Left renal pelvis (tissue), 4 donors: ENCODE results near the gene DGCR8. TPM values are rescaled to one million over a fixed set of nuclear protein-coding genes. Genes with fewer than 3 reads are reported as not detected.
"Not testable (repeated sequence)": the region's sequence is repeated elsewhere in the genome, so short reads cannot be mapped to it uniquely, and the experiment has no call there.

Experiments used
- DNase-seq, 4 donors: peaks; one replicate each; pipeline ENCODE4 v3.0.0-alpha.2; 2013; ENCODE audit warnings: low read depth in 4 of 4, low spot score in 3 of 4
- polyA plus RNA-seq, 4 donors: library from polyadenylated mRNA; unstranded; fragments of 120-200 nt; gene quantifications; one replicate each; pipeline ENCODE4 v1.2.1, GENCODE V29; 2013; ENCODE audit not compliant: insufficient read length in 4 of 4

DGCR8 gene
- polyA plus RNA-seq, 4 donors, result 29.6 to 62.1 (median 44.5) TPM

- DNase-seq, result no peak
Measured at GRCh38 chr22:20065896-20066616, 14.0 kb upstream of the DGCR8 start.

- no peak for DNase-seq
Measured at GRCh38 chr22:20066617-20067383, 13.2 kb upstream of the DGCR8 start.

DNA sequence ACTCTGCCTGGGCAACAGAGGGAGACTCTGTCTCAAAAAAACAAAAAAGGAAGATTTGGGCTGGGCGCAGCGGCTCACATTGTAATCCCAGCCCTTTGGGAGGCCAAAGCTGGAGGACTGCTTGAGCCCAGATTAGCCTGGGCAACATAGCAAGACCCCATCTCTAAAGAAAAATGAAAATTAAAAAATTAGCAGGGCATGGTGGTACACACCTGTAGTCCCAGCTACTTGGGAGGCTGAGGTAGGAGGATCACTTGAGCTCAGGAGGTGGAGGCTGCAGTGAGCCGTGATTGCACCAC lies 12.7 kb upstream of the DGCR8 start:
- not testable (repeated sequence) for DNase-seq

DNA sequence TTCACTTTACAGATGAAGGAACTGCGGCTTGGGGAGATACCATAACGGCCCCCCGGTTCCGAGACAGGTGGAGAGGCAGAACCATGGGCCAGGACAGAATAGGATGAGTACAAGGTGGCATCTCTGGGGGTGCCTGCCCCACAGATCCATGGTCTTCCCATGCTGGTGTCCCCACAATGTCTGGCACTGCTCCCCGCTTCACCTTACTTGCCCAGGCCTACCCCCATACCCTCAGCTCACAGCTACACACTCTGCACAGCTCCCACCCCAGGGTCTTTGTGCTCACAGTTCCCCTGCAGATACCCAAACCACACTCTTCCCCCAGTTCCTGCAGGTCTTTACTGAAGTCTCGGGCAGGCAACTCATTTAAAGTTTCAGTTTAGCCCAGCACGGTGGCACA lies 11.4 kb upstream of the DGCR8 start:
- no peak for DNase-seq

DNA sequence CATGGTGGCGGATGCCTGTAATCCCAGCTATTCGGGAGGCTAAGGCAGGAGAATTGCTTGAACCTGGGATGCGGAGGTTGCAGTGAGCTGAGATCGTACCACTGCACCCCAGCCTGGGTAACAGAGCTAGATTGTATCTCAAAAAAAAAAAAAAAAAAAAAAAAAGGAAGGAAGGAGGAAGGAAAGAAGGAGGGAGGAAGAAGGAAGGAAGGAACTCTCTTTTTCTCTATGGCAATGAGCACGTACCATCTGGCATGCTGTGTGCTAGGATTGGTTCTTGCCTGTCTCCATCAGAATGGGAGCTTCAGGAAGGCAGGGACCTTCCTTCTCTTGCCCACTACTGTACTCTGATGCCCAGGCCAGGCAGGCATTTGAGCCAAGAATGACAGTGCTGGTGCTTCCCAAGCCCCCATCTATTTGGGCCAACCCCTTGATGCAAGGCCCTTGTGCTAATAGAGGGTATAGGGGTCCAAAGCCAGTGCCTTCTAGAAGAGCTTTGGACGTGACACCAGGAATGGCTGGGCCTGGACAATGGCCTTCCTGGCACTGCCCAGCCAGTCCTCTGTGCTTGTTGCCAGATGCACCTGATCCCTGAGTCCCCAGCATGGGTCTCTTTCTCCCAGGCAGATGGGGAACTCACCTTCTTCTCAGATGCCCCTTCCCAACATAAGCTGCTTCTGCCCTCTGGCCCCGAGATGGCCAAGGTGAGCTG lies 10.6 kb upstream of the DGCR8 start:
- no peak for DNase-seq

DNA sequence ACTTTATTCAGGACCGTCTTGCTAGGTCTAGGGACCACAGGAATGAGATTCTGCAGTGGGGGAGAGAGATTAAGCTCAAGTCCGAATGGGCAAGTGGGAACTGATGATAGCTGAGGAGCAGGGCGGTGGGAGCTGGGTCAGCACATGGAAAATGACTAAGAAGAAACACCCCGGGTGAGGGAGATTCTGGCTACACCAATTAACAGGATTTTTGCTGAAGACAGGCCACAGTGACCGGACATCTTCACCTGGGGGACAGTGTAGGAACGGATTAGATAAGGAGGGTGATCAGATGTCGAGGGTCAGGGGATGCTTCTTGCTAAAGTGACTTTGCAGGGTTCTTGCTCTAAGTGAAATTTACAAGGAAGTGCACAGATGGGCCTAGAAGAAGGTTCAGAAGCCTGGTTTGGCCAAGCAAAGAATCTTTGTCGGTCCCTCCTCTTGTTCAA lies 8.5 kb upstream of the DGCR8 start:
- DNase-seq, result no peak

DNA sequence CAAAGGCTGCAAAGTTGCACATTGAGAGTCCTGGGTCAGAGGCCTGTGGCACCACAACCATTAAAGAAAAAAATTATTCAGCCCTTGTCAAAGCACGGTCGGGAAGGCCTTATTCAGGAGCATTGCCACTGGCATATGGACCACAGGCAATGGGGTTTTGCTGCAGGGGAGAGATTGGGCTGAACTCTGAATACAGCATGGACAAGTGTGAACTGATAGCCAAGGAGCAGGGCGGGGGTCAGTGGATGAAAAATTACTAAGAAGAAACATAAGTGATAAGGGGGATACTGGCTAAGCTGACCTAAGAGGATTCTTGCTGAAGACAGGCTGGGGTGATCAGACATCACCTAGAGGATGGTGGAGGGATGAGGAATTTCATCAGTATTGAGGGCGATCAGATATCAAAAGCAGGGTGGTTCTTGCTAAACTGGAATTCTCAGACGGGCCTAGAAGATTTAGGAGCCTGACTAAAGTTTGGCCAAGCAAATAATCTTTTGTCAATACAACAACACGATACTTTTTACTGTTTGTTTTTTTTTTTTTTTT lies 3.3 kb upstream of the DGCR8 start:
- no peak for DNase-seq

DNA sequence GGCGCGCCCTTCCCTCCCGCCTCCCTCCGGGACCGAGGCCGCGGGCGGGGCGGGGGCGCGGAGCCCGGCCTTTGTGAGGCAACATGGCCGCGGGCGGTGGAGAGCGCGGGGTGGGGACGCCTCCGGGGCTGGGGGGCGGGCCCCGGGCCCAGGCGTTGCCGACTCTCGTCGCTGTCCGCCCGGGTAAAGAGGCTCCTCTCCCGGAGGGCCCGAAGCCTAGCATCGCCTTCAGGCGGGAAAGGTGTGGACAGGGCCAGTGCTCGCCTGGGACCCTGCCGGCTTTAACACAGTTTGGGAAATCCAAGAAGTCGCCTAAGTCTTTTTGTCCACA lies 369 bp downstream of the DGCR8 start:
- peak in 1 of 4 donors; percentile 8 for DNase-seq

DNA sequence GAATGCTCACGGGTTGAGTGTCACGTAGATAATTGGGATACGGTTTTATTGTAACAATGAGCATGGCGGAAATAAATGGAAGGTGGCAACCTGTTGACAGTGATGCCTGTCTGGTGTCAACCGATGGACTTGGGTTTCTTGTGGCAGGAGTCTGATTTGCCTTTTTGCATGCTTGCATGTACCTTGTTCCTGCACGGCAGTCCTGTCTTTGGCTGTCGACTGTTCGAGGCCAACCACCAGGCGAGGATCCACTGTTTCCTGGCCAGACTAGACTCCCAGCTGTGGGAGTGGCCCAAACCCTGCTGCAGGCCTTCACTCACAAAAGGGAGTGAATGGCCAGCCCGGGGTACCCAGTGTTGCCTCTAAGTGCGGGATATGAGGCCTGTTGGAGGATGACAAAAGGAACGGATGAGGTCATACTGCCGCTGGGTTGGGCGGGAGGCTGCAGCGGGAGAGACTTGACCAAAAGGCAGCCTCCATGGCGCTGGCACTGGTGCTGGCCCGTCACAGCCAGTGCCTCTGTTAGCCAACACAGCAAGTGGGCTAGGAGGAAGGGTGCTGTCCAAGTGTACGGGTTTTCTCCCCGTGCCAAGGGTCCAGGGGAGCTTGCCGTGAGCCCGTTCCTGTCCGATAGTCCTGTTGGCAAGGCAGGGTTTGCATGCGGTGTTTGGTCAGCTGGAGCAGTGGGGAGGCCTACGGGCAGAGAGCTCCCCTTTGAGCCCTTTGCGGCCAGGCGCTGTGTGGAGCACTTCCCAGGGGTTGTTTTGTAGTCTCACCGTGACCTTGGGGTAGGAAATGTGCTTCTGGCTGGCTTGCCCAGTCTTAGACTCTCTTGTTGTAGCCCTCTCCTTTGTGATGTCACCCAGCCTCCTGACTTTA lies 974 bp downstream of the DGCR8 start:
- peak in 1 of 4 donors; percentile 5 for DNase-seq

GRCh38 chr22:20083157-20083890 lies 3.3 kb downstream of the DGCR8 start:
- no peak for DNase-seq

DNA sequence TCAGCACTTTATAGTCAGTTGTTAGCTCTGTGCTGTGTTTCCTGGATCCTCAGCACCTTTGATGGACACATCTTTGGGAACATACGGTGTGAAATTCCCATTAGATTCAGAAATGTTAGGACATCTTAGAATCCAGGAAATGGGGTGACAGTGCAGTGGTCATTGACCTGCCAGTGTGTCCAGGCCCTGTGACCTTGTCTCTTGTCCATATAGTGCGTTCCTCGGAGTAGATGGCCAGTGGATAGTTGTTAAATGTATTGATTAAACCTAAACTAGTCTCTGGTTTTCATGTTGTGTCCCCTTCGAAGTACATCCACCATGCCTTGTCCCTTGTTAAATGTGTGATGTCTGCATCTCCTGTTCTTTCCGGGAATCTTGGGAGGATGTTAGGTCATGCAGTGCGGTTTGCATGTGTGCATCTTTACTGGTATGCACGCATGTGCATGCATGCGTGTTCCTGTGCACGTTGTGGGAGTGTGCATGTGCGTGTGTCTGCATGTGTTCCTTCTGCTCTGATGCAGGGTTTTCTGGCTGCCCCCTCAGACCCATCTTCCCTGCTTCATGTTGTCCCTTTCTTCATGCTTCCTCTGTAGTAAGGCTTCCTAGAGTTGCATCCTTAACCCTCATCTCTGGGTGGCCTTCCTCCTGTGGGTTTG lies 4.0 kb downstream of the DGCR8 start:
- no peak for DNase-seq

- DNase-seq, result no peak
Measured at GRCh38 chr22:20084547-20085413, 4.7 kb downstream of the DGCR8 start.

DNA sequence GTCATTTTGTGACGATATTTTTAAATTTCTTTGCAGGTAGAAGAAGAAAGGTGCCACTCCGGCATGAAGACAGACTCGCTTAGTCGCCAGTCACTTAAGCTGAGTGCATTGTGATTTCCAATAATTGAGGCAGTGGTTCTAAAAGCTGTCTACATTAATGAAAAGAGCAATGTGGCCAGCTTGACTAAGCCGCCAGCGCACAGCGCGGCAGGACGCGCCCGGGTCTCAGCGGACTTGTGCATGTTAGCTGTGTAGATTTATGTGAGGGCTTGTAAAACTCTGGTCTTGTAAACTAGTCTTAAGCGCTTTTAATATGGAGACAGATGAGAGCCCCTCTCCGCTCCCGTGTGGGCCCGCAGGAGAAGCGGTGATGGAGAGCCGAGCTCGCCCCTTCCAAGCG lies 5.6 kb downstream of the DGCR8 start:
- DNase-seq, result no peak

GRCh38 chr22:20086101-20086599 lies 6.1 kb downstream of the DGCR8 start:
- no peak for DNase-seq

DNA sequence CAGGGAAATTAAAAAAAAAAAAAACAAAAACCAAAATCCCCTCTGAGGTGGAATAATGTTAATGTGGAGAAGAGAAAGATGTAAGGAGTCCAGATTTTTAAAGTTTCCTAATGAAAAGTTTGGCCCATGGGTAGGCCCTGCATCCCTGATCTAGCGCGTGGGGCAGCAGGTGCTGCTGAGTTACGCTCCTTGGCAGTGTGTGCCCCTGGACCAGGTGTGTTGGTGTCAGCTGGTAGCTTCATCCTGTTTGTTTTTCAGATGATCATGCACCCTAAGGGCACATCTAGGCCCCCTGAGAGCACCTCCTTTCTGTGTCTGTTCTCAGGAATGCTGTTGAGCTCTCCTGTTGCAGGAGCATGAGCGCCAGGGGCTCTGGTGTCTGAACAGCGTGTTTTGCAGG lies 6.7 kb downstream of the DGCR8 start:
- DNase-seq, result no peak

DNA sequence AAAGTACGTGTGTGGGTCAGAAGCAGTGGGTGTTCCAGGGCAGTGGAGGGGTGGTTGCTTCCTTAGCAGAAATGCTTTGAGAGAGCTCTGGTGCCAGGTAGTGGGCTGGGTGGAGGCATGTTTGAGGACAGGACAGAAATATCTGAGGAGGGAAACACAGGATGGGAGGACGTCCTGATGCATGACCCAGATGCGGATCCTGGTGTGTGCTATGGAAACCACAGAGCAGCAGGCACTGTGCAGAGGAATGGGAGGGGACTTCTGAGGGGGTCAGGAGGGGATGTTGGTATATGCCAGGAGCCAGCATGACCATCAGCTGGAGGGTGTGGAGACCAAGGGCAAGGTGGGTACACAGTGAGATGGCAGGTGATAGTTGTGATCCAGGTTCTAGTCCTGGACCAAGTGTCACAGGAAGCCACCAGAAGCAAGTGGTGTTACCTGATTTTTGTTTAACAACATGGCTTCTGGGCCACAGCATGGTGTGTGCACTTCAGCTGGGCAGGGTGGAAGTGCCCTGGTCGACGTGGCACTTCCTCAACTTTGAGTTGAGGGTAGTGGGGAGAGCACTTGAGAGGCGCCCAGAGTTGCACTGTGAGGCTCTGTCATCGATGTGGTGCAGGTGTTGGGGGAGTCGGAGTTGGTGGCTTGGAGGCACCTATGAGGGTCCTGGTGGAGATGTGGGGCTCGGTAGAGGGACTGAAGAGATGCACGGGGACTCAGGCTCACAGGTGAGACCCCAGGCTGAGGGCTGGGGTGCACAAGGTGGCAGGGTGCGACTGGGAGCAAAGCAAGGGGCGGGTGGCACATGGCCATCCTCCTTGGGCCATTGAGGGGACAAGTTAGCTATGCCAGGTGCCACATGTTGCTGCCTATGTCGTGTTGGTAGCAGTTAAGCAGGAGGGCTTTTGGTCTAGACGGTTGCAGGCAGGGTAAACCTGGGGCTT lies 7.5 kb downstream of the DGCR8 start:
- no peak for DNase-seq

DNA sequence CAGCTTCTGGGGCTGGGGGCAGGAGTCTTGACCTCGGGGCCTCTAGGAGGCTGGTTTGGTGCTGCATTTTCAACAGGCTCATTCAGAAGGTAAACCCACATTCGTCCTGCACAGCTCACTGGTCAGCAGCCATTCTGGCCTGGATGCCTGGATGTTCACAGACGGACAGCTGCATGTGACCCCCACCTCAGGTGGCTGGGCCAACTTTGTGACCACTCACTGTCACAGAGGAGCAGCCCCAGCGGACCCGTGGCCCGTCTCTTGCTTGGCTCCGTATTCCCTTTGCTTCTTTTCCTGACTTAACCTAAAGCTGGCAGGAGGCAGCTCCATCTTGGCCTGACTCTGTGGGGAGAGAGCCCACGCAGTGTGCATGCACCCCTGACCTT lies 8.2 kb downstream of the DGCR8 start:
- DNase-seq, result no peak
